Liver (tissue), 9 donors: ENCODE results near the gene CDH13. TPM values are rescaled to one million over a fixed set of nuclear protein-coding genes. Genes with fewer than 3 reads are reported as not detected.

ENCODE experiments used
- DNase-seq: peaks from one replicate; pipeline ENCODE4 v3.0.0-alpha.2; 2017; ENCODE audit warnings: low spot score
- H3K27ac ChIP-seq, 2 donors: one replicate each; pipeline ENCODE4 v1.7.0; 2013; ENCODE audit warnings: inconsistent platforms in 2 of 2, low read length in 2 of 2, control low read depth in 1 of 2, low read depth in 1 of 2, mild to moderate bottlenecking in 1 of 2
- H3K27me3 ChIP-seq, 4 donors: one replicate each; pipeline versions ENCODE4 v1.6.1 to v1.7.0; 2013; ENCODE audit warnings: low read length in 3 of 4, inconsistent platforms in 1 of 4, mild to moderate bottlenecking in 1 of 4, moderate library complexity in 1 of 4; ENCODE audit not compliant: control insufficient read depth in 4 of 4, insufficient read depth in 4 of 4
- H3K36me3 ChIP-seq, 4 donors: one replicate each; pipeline versions ENCODE4 v1.6.1 to v1.7.0; 2013; ENCODE audit warnings: low read length in 3 of 4, mild to moderate bottlenecking in 3 of 4, low read depth in 1 of 4, moderate library complexity in 1 of 4; ENCODE audit not compliant: control insufficient read depth in 4 of 4, insufficient read depth in 3 of 4
- H3K4me1 ChIP-seq, 4 donors: one replicate each; pipeline versions ENCODE4 v1.6.1 to v1.7.0; 2013; ENCODE audit warnings: low read length in 3 of 4, mild to moderate bottlenecking in 3 of 4, moderate library complexity in 1 of 4; ENCODE audit not compliant: control insufficient read depth in 4 of 4, insufficient read depth in 4 of 4
- H3K4me3 ChIP-seq, 3 donors: one replicate each; pipeline versions ENCODE4 v1.6.1 to v1.7.0; 2013; ENCODE audit warnings: low read length in 3 of 3, control low read depth in 1 of 3, low read depth in 1 of 3, mild to moderate bottlenecking in 1 of 3
- H3K9ac ChIP-seq, 2 donors: one replicate each; pipeline ENCODE4 v1.7.0; 2013; ENCODE audit warnings: low read length in 2 of 2, mild to moderate bottlenecking in 2 of 2, moderate library complexity in 2 of 2, control low read depth in 1 of 2, low read depth in 1 of 2
- H3K9me3 ChIP-seq, 4 donors: one replicate each; pipeline versions ENCODE4 v1.6.1 to v1.7.0; 2013; ENCODE audit warnings: low read length in 3 of 4; ENCODE audit not compliant: control insufficient read depth in 4 of 4
- ATF3 ChIP-seq: IDR thresholded peaks from 2 replicates; pipeline ENCODE4 v1.6.1; 2016; ENCODE audit warnings: antibody characterized with exemption
- CTCF ChIP-seq: fragments of 150-350 bp; IDR thresholded peaks from 2 replicates; pipeline ENCODE4 v1.5.1; 2017; ENCODE audit warnings: improper control_type of control experiment, low read depth, low read length; ENCODE audit not compliant: missing input control
- EGR1 ChIP-seq, 2 donors: IDR thresholded peaks; 2 replicates each; pipeline ENCODE4 v1.6.1; 2016 to 2018; ENCODE audit warnings: antibody characterized with exemption in 2 of 2, low read depth in 2 of 2
- FOXA1 ChIP-seq: IDR thresholded peaks from 2 replicates; pipeline ENCODE4 v1.6.1; 2016; ENCODE audit warnings: antibody characterized with exemption
- FOXA2 ChIP-seq: IDR thresholded peaks from 2 replicates; pipeline ENCODE4 v1.6.1; 2016; ENCODE audit warnings: antibody characterized with exemption
- GABPA ChIP-seq, 2 donors: IDR thresholded peaks in 1 of 2; conservative IDR thresholded peaks in 1 of 2; 2 replicates each; pipeline ENCODE4 v1.6.1; 2016; ENCODE audit warnings: antibody characterized with exemption in 2 of 2, mild to moderate bottlenecking in 1 of 2, moderate library complexity in 1 of 2
- HNF4A ChIP-seq, 2 donors: conservative IDR thresholded peaks; 2 replicates each; pipeline ENCODE4 v1.6.1; 2016; ENCODE audit warnings: antibody characterized with exemption in 2 of 2, mild to moderate bottlenecking in 2 of 2
- HNF4G ChIP-seq: IDR thresholded peaks from 2 replicates; pipeline ENCODE4 v1.6.1; 2016; ENCODE audit warnings: antibody characterized with exemption
- JUND ChIP-seq, 2 donors: IDR thresholded peaks; 2 replicates each; pipeline ENCODE4 v1.6.1; 2016; ENCODE audit warnings: antibody characterized with exemption in 2 of 2
- MAX ChIP-seq: IDR thresholded peaks from 2 replicates; pipeline ENCODE4 v1.6.1; 2016; ENCODE audit warnings: antibody characterized with exemption
- NR2F2 ChIP-seq: IDR thresholded peaks from 2 replicates; pipeline ENCODE4 v1.6.1; 2016; ENCODE audit warnings: antibody characterized with exemption
- RAD21 ChIP-seq, 2 donors: IDR thresholded peaks; 2 replicates each; pipeline ENCODE4 v1.6.1; 2016; ENCODE audit warnings: antibody characterized with exemption in 2 of 2, mild to moderate bottlenecking in 2 of 2
- REST ChIP-seq: IDR thresholded peaks from 2 replicates; pipeline ENCODE4 v1.6.1; 2016; ENCODE audit warnings: antibody characterized with exemption, mild to moderate bottlenecking
- SP1 ChIP-seq: IDR thresholded peaks from 2 replicates; pipeline ENCODE4 v1.6.1; 2018; ENCODE audit warnings: antibody characterized with exemption, mild to moderate bottlenecking
- TAF1 ChIP-seq: conservative IDR thresholded peaks from 2 replicates; pipeline ENCODE4 v1.6.1; 2016; ENCODE audit warnings: antibody characterized with exemption, mild to moderate bottlenecking
- ZBTB33 ChIP-seq: IDR thresholded peaks from 2 replicates; pipeline ENCODE4 v1.6.1; 2016; ENCODE audit warnings: antibody characterized with exemption
- WGBS: extraction: QIAGEN DNeasy Blood & Tissue Kit; methylation state at CpG from one replicate; pipeline ENCODE4 v1.1.7; 2013; 5-methylcytosine and 5-hydroxymethylcytosine counted together
- polyA plus RNA-seq, 2 donors: library from polyadenylated mRNA; stranded (reverse) in 1 of 2; unstranded in 1 of 2; fragments of 200-250 nt in 1 of 2; fragments of >200 nt in 1 of 2; fragmentation: Nextera tagmentation in 1 of 2; extraction: Ambion mirVana in 1 of 2; gene quantifications; one replicate each; pipeline versions ENCODE4 v1.2.1 to v1.2.3, GENCODE V29; 2013 to 2015
- total RNA-seq, 2 donors: library from RNA; depleted of rRNA; stranded (reverse); fragments of >200 nt; gene quantifications; one replicate each; pipeline ENCODE4 v1.2.3, GENCODE V29; 2014
- donor health status: healthy.
- donor health status: healthy.
- donor health status: healthy.
- donor health status: healthy.
- donor health status: healthy.

Gene CDH13
- total and polyA plus RNA-seq, 4 donors = 0.21 to 1.5 (median 0.58) TPM

GRCh38 chr16:83615953-83616350, 989.2 kb downstream of the CDH13 start:
- TF ChIP-seq RAD21 (IDR thresholded peaks at IDR 0.05) (no peak), JUND (IDR thresholded peaks at IDR 0.05) (no peak), ATF3 (no peak), SP1 (no peak), FOXA1 (no peak), ZBTB33 (no peak), MAX (no peak), HNF4A (conservative IDR thresholded peaks at IDR 0.05) (no peak), CTCF (no peak), EGR1 (IDR thresholded peaks at IDR 0.05; ENCODE audit: low read depth in 2 of 2) (no peak), REST (no peak), FOXA2 (no peak), TAF1 (no peak), NR2F2 (no peak)
- Histone ChIP-seq H3K27ac (no peak overlapping the region), H3K9me3 (peaks cover 0 to 2% (median 0%) of the 10 kb centered on the region in 4 donors), H3K4me3 (no peak overlapping the region), H3K9ac (no peak overlapping the region), H3K27me3 (peaks cover 0 to 5% (median 0%) of the 10 kb centered on the region in 4 donors), H3K4me1 (no peaks in the 10 kb centered on the region), H3K36me3 (no peaks in the 10 kb centered on the region)
- WGBS = 75% methylated on average over 8 of the region's 8 CpGs
- DNase-seq = no peak

GRCh38 chr16:83619381-83620150, 992.8 kb downstream of the CDH13 start:
- no peaks in the 10 kb centered on the region for H3K4me1 ChIP-seq
- H3K36me3 ChIP-seq = no peaks in the 10 kb centered on the region
- peaks cover 0 to 4% (median 0%) of the 10 kb centered on the region in 4 donors for H3K27me3 ChIP-seq
- peak; percentile 0 for DNase-seq
- peaks cover 0 to 2% (median 0%) of the 10 kb centered on the region in 4 donors for H3K9me3 ChIP-seq
- H3K9ac ChIP-seq = no peak overlapping the region
- H3K4me3 ChIP-seq = no peak overlapping the region
- WGBS = 54% methylated on average over 12 of the region's 12 CpGs
- no peak overlapping the region for H3K27ac ChIP-seq
- TF ChIP-seq JUND (IDR thresholded peaks at IDR 0.05) (no peak), ZBTB33 (no peak), CTCF (no peak), HNF4G (no peak), HNF4A (conservative IDR thresholded peaks at IDR 0.05) (no peak), GABPA (IDR thresholded peaks at IDR 0.05 in 1 of 2, conservative IDR thresholded peaks at IDR 0.05 in 1 of 2) (no peak), FOXA1 (no peak)
